Measurements from ENCODE around the gene SPG21.

The SPG21 gene

DNA sequence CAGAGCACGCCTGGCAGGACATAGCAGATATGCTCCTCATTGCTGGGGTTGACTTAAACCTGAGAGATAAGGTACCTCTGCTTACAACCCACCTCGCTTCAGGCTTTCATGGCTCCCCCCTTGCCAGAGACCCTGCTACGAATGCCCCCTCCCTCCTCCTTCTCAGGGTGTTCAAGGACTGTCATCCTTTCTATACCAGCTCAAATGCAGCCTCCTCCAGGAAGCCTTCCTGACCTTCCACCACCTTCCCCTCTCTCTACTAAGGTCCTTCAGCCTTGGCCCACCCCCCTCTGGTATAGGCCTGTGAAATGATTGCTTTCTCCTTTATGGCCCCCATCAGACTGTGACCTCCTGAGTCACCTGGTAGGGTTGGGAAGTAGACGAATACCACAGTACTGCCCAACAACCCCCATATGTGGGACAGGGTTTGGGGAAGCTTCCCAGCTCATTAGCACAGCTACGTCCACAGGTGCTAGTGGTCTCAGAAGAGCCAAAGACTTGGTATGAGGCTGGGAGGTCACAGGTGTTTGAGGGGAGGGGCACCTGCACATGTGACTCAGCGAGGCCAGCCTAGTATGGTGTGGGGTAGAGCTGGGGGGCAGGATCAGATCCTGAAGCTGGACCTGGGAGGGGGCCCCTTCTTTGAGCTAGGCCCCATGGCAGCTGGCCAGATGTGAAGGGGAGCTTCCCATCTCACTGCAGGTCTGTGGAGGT lies 46.0 kb downstream of the SPG21 start:
- peaks cover 1% of the 10 kb centered on the region for H3K27me3 Mint-ChIP-seq
- intact Hi-C loops (cut with micrococcal nuclease) = no loop called here
- H3K9me3 Mint-ChIP-seq = no peaks in the 10 kb centered on the region
- no peak overlapping the region for H3K4me3 Mint-ChIP-seq
- peaks cover 5% of the 10 kb centered on the region for H3K36me3 Mint-ChIP-seq (ENCODE audit: low read depth)
- no peak overlapping the region for H3K27ac Mint-ChIP-seq
- no peaks in the 10 kb centered on the region for H3K4me1 Mint-ChIP-seq (ENCODE audit: low read depth)

DNA sequence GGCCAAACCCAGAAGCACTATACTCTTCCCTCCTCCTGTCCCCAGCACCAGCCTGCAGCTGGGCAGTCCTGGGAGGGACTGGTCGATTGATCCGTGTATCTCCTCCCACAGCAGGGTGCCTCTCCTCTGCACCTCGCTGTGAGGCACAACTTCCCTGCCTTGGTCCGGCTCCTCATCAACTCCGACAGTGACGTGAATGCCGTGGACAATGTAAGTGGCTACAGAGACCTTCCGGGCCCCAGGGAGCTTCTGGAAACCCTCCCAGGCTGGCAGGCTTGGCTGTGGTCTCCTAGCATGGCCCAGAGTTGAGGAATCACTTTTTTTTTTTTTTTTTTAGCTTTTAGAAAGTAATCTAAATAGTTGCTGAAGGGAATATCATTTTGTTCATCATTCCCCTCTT lies 47.4 kb downstream of the SPG21 start:
- no peak overlapping the region for H3K4me3 Mint-ChIP-seq
- intact Hi-C loops (cut with micrococcal nuclease) = no loop called here
- H3K36me3 Mint-ChIP-seq (ENCODE audit: low read depth) = no peaks in the 10 kb centered on the region
- H3K27me3 Mint-ChIP-seq = peaks cover 3% of the 10 kb centered on the region
- no peaks in the 10 kb centered on the region for H3K9me3 Mint-ChIP-seq
- H3K27ac Mint-ChIP-seq = no peak overlapping the region
- no peaks in the 10 kb centered on the region for H3K4me1 Mint-ChIP-seq (ENCODE audit: low read depth)

DNA sequence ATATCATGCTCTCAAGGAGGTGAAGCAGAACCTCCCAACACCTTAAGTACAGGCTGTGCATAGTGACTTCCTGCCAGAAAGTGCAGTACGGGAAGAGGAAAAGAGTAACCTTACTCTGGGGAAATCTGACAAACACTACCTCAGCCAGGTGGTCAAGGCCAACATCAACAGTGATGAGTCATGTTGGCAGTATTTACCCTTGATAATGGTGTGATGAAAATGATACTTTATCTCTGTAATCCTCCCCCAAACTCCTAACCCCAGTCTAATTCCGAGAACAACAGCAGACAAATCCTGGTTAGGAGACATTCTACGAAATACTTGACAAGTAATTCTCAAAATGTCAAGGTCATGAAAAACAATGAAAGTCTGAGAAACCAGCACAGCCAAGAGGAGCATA lies 51.5 kb downstream of the SPG21 start:
- H3K27ac Mint-ChIP-seq = no peak overlapping the region
- no peaks in the 10 kb centered on the region for H3K9me3 Mint-ChIP-seq
- intact Hi-C loops (cut with micrococcal nuclease) = no loop called here
- H3K36me3 Mint-ChIP-seq (ENCODE audit: low read depth) = no peaks in the 10 kb centered on the region
- no peak overlapping the region for H3K4me3 Mint-ChIP-seq
- H3K27me3 Mint-ChIP-seq = peaks cover 2% of the 10 kb centered on the region
- no peaks in the 10 kb centered on the region for H3K4me1 Mint-ChIP-seq (ENCODE audit: low read depth)

DNA sequence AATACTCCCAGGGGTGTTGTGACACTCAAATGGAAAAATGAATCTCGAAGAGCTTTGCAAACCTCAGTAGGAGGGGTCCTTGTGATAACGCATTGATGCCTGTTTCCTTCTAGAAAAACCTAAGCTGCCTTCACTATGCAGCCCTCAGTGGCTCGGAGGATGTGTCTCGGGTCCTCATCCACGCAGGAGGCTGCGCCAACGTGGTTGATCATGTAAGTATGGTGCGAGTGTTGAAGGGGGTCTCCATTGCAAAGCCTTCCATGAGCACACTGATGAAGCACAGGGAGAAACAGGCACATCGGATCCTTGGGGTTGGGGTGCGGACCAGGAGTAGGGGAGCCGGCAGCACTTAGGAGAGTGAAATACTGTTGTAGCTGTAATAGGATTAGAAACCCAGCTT lies 55.7 kb downstream of the SPG21 start:
- Mint-ChIP-seq H3K4me3 (no peak overlapping the region), H3K27me3 (peaks cover 2% of the 10 kb centered on the region), H3K4me1 (ENCODE audit: low read depth) (peaks cover 5% of the 10 kb centered on the region), H3K36me3 (ENCODE audit: low read depth) (no peaks in the 10 kb centered on the region), H3K27ac (no peak overlapping the region), H3K9me3 (no peaks in the 10 kb centered on the region)
- intact Hi-C loops (cut with micrococcal nuclease) = no loop called here

DNA sequence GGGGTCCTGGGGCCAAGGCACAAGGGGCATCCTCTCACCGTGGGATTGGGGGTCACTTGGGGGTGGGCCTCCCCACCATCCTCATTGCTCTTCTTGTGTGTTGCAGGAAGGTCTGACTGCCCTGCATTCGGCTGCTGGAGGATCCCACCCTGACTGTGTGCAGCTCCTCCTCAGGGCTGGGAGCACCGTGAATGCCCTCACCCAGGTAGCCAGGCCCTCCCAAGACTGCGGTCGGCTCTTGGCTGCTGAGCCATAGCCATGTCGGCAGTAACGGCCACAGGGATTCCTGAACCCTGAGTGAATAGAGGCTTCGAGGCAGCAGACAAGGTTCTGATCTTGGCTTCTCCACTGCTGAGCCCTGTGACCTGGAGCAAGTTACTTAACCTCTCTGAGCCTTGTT lies 58.3 kb downstream of the SPG21 start:
- intact Hi-C loops (cut with micrococcal nuclease) = no loop called here
- Mint-ChIP-seq H3K4me3 (no peak overlapping the region), H3K9me3 (no peaks in the 10 kb centered on the region), H3K36me3 (ENCODE audit: low read depth) (no peaks in the 10 kb centered on the region), H3K27ac (no peak overlapping the region), H3K4me1 (ENCODE audit: low read depth) (peaks cover 5% of the 10 kb centered on the region), H3K27me3 (no peaks in the 10 kb centered on the region)

DNA sequence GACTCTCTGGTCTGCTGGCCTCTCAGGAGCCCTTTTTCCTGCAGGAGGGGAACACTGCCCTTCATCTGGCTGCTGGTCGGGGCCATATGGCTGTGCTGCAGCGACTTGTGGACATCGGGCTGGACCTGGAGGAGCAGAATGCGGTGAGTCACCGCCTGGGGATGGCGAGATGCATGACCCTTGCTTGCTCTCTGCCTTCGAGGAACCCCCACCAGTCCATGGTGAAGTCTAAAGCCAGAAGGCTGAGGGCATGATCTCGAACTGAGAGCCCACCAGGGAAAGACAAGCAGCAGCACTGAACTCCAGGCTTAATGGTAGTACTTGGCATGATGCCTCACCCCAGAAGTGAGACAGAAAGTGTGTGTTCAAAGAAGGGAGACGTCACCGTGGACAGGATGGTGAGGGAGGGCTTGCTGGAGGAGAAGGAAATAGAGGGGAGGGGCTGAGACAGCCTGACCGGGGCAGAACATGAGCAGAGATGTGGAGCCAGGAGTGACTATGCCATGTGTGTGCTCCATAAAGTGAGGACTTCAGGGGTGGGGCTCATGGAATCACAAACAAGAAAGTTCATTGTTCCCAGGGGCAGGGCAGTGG lies 58.8 kb downstream of the SPG21 start:
- H3K4me3 Mint-ChIP-seq = no peak overlapping the region
- no peak overlapping the region for H3K27ac Mint-ChIP-seq
- H3K27me3 Mint-ChIP-seq = no peaks in the 10 kb centered on the region
- peaks cover 5% of the 10 kb centered on the region for H3K4me1 Mint-ChIP-seq (ENCODE audit: low read depth)
- H3K36me3 Mint-ChIP-seq (ENCODE audit: low read depth) = no peaks in the 10 kb centered on the region
- no peaks in the 10 kb centered on the region for H3K9me3 Mint-ChIP-seq
- intact Hi-C loops (cut with micrococcal nuclease) = no loop called here

DNA sequence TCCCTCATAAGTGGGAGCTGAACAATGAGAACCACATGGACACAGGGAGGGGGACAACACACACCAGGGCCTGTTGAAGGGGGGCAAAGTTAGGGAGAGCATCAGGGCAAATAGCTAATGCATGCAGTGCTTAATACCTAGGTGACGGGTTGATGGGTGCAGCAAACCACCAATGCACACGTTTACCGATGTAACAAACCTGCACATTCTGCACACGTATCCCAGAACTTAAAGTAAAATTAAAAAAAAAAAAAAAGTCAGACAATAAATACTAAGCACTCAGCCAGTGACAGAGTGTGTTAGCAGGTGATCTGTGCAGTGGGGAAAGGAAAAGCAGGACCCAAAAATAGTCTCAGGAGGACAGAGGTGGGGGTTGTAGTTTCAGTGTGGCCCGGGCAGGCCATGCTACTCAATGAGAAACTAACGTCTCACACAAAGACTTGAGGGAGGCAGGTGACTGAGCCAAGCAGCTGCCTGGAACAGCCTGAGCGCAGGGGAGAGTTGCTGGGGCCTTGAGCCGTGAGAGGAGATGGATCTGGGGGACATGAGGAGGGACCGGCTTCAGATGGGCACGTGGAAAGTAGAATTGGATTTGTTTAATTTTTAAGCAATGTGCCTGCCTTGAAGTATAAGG lies 59.6 kb downstream of the SPG21 start:
- no peak overlapping the region for H3K27ac Mint-ChIP-seq
- no peaks in the 10 kb centered on the region for H3K27me3 Mint-ChIP-seq
- H3K36me3 Mint-ChIP-seq (ENCODE audit: low read depth) = no peaks in the 10 kb centered on the region
- no peak overlapping the region for H3K4me3 Mint-ChIP-seq
- H3K4me1 Mint-ChIP-seq (ENCODE audit: low read depth) = peaks cover 5% of the 10 kb centered on the region
- no peaks in the 10 kb centered on the region for H3K9me3 Mint-ChIP-seq
- intact Hi-C loops (cut with micrococcal nuclease) = no loop called here

DNA sequence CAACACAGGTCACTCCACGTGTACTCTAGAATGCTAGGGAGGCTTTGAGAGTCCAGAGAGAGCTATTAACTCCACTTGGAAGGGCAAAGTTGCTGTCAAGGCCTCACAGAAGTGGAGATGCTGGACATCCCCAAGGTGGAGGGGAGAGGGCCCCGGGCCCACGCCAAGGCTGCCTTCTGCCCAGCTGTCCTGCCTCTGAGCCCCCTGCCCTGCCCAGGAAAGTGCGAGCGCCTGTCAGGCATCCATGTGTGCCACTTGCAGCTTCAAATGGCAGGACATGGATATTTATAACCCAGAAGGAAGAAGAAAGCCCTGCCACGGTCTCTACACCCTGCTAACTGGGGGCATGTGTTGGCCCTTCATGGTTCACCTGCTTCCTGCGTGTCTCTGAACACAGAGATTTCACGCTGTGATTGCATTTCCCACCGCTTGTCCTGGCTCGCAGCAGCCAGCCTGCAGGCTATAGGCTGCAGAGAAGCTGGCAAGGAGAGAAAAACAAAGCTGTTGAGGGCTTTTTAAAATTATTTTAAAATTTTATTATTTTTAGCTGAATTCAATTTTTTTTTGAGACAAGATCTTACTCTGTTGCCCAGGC lies 61.0 kb downstream of the SPG21 start:
- peaks cover 5% of the 10 kb centered on the region for H3K4me1 Mint-ChIP-seq (ENCODE audit: low read depth)

DNA sequence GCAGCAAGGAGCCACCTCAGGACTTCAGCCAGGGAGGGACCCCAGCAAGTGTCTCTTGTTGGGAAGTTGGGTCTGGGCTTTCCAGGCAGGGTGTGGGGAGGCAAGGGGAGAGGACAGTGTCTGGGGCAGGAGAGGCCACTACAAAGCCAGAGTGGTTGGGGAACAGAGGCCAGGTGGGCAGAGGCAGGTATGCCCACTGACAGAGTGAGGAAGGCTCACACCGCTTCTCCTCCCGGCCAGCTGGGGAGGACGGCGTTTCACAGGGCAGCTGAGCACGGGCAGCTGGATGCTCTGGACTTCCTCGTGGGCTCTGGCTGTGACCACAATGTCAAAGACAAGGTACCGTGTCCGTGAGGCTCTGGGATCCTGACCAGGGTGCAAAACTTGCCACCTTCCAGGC lies 63.1 kb downstream of the SPG21 start:
- Mint-ChIP-seq H3K9me3 (no peaks in the 10 kb centered on the region), H3K36me3 (ENCODE audit: low read depth) (no peaks in the 10 kb centered on the region), H3K4me1 (ENCODE audit: low read depth) (peaks cover 5% of the 10 kb centered on the region), H3K4me3 (no peak overlapping the region), H3K27ac (no peak overlapping the region), H3K27me3 (no peaks in the 10 kb centered on the region)
- intact Hi-C loops (cut with micrococcal nuclease) = no loop called here

More for the DNA sequence above, 61.0 kb downstream of the SPG21 start:
- no peak overlapping the region for H3K27ac Mint-ChIP-seq
- no peaks in the 10 kb centered on the region for H3K36me3 Mint-ChIP-seq (ENCODE audit: low read depth)
- no peaks in the 10 kb centered on the region for H3K9me3 Mint-ChIP-seq
- no peaks in the 10 kb centered on the region for H3K27me3 Mint-ChIP-seq
- intact Hi-C loops (cut with micrococcal nuclease) = no loop called here
- H3K4me3 Mint-ChIP-seq = no peak overlapping the region

DNA sequence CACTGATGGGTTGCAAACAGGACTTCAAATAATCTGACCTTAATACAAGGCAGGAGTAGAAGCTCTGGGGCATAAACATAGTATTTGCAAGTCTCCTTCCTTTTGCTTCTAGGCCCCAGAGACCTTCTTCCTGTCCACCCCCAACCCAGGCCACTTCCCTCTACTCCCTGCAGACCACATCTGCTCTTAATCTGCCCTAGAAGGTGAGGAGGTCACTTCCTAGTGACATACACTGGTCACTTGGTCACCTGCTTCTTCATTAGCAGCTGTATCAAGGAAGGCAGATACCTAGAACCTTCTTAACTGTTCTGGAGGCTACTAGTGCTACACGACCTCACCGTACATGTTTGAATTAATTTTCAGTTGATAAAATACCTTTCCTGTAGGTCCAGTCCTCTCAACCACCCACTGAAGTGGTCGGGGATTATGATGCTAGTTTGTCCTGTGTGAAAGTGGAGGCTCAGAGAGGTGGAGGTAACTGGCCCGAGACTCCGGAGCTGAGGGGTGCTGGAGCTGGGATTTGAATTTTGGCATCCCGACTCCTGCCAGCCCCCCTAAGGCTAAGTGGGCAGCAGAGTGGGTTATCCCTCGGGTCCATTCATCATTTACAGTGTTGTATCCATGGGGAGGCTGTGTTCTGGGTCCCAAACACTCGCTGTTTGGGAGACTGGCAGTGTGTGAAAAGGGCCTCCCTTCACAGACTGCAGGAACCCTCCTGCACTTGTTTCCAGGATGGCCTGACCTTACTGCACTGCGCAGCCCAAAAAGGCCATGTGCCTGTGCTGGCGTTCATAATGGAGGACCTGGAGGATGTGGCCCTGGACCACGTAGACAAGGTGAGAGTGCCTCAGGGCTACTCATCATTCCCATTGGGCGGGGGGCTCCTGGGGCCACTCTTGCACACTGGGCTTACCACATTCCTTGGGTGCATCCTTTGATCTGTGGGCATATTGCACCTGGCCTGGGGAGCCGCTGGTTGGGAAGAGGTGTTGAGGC lies 64.1 kb downstream of the SPG21 start:
- intact Hi-C loops (cut with micrococcal nuclease) = no loop called here
- Mint-ChIP-seq H3K4me3 (no peak overlapping the region), H3K36me3 (ENCODE audit: low read depth) (no peaks in the 10 kb centered on the region), H3K27me3 (no peaks in the 10 kb centered on the region), H3K27ac (no peak overlapping the region), H3K9me3 (no peaks in the 10 kb centered on the region), H3K4me1 (ENCODE audit: low read depth) (no peaks in the 10 kb centered on the region)

DNA sequence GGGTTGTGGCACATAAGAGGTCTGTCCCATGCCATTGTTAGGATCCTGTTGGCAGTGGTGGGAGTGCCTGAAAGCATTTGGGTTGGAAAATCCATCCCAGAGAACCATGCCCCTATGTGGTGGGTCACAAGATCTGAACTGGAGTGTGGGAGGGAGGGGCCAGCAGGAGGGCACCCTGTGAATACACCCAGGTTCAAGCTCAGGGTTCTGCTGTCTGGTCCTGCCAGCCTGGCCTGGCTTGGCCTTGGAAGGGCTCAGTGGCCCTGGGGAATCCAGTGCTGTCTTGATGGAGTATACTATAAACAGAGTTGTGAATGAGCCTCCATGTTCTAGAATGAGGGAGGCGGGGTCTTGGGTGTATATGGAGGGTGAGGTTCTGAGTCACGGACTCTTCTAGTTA lies 66.2 kb downstream of the SPG21 start:
- intact Hi-C loops (cut with micrococcal nuclease) = no loop called here
- no peaks in the 10 kb centered on the region for H3K36me3 Mint-ChIP-seq (ENCODE audit: low read depth)
- no peak overlapping the region for H3K27ac Mint-ChIP-seq
- H3K27me3 Mint-ChIP-seq = peaks cover 7% of the 10 kb centered on the region
- H3K4me3 Mint-ChIP-seq = no peak overlapping the region
- H3K4me1 Mint-ChIP-seq (ENCODE audit: low read depth) = no peaks in the 10 kb centered on the region
- H3K9me3 Mint-ChIP-seq = no peaks in the 10 kb centered on the region

DNA sequence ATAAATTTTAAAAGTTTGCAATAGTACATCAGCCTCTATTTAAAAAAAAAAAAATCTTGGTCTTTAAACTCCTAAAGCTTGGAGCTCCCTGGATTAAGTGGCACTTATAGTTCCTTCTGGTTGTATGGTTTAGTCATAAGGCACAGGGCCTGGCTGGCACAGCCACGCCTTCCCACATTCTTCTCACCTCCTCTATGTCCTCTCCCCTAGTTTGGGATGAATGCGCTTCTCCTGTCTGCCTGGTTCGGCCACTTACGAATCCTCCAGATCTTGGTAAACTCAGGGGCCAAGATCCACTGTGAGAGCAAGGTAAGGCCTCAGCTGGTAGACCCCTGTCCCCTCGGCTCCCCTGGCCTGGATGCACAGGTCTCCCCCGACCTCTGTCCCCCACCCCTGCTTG lies 68.0 kb downstream of the SPG21 start:
- H3K27ac Mint-ChIP-seq = no peak overlapping the region
- no peaks in the 10 kb centered on the region for H3K36me3 Mint-ChIP-seq (ENCODE audit: low read depth)
- H3K27me3 Mint-ChIP-seq = peaks cover 7% of the 10 kb centered on the region
- no peaks in the 10 kb centered on the region for H3K4me1 Mint-ChIP-seq (ENCODE audit: low read depth)
- intact Hi-C loops (cut with micrococcal nuclease) = no loop called here
- no peak overlapping the region for H3K4me3 Mint-ChIP-seq
- no peaks in the 10 kb centered on the region for H3K9me3 Mint-ChIP-seq

DNA sequence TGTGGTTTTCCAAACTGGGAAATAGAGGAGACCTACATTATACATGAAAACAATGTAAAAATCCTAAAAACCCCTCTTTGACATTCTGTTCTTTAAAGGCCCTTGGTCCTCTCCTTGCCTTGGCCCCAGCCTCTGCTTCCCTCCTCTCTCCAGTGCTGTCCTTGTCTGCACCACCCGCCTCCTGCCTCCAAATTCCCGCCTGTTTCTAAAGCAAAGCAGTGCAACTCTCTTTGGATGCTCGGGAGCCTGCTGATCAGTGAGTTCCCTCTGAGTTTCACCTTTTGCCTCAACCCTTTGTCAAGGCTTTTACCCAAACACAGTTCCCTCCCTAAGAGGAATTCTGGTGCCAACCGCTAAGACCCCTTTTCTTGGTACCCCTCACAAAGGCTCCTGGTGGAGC lies 70.0 kb downstream of the SPG21 start:
- Mint-ChIP-seq H3K27ac (no peak overlapping the region), H3K27me3 (peaks cover 10% of the 10 kb centered on the region), H3K9me3 (no peaks in the 10 kb centered on the region), H3K4me3 (no peak overlapping the region), H3K36me3 (ENCODE audit: low read depth) (no peaks in the 10 kb centered on the region), H3K4me1 (ENCODE audit: low read depth) (no peaks in the 10 kb centered on the region)
- intact Hi-C loops (cut with micrococcal nuclease) = no loop called here
